K562 (cell line): ENCODE results near the gene MRPL30. TPM values are rescaled to one million over a fixed set of nuclear protein-coding genes. Genes with fewer than 3 reads are reported as not detected.

Experiments
- ATAC-seq: fragments of 200-7000 bp; cut with Tn5 transposase; 3 replicates; pipeline ENCODE4 v1.9.1; 2020; ENCODE audit warnings: moderate library complexity
- BruUV-seq: library from RNA; stranded (reverse); fragments of 400-500 nt; replicated peaks from 2 replicates; lab custom pipeline; 2021; lab: Mats Ljungman, UMichigan
- CTCF ChIA-PET: fragments of 300-600 bp; formaldehyde crosslinking; extraction: SDS; loops from one replicate; lab custom pipeline; 2021; ENCODE audit warnings: low intra/inter-chr PET ratio; lab: Yijun Ruan, JAX
- POLR2A ChIA-PET: fragments of 300-600, 350-650 bp; sonication (Branson Sonifier 250); formaldehyde crosslinking; extraction: SDS; loops from one replicate; lab custom pipeline; 2021; ENCODE audit warnings: antibody characterized with exemption, inconsistent platforms; lab: Yijun Ruan, JAX
- DNase-seq, 4 experiments: peaks; one replicate each; pipeline versions ENCODE4 v3.0.0 to v3.0.0-alpha.2; 2011 to 2018; ENCODE audit warnings: low spot score in 3 of 4, mixed read lengths in 3 of 4; ENCODE audit errors: extremely low read depth in 1 of 4
- FAIRE-seq: peaks from 2 replicates; lab custom pipeline; 2011; peaks lifted over from hg19 to GRCh38; lab: Jason Lieb, UNC
- H2AFZ ChIP-seq: 2 replicates; pipeline ENCODE4 v1.6.0; 2011; ENCODE audit warnings: low read depth, low read length, control low read depth, inconsistent platforms
- H3K27ac ChIP-seq: fragments of 200-600 bp; 3 replicates; pipeline ENCODE4 v1.8.0; 2011; ENCODE audit warnings: low read depth, mild to moderate bottlenecking, control low read depth, inconsistent platforms, low read length, moderate library complexity, mixed read lengths; ENCODE audit errors: extremely low read depth
- H3K27me3 ChIP-seq, 2 experiments: fragments of 300-600 bp in 1 of 2; 2 replicates in 1 of 2; 3 replicates in 1 of 2; pipeline versions ENCODE4 v1.6.0 to v1.8.0; 2011; ENCODE audit warnings: inconsistent platforms in 2 of 2, low read length in 2 of 2, mild to moderate bottlenecking in 1 of 2, mixed read lengths in 1 of 2, moderate library complexity in 1 of 2; ENCODE audit not compliant: control insufficient read depth in 2 of 2, insufficient read depth in 2 of 2
- H3K36me3 ChIP-seq: fragments of 300-600 bp; 3 replicates; pipeline ENCODE4 v1.8.0; 2011; ENCODE audit warnings: mild to moderate bottlenecking, low read length, inconsistent platforms; ENCODE audit not compliant: control insufficient read depth, insufficient read depth
- H3K4me1 ChIP-seq, 2 experiments: fragments of 200-600 bp in 1 of 2; replicated peaks in 1 of 2; 2 replicates in 1 of 2; 3 replicates in 1 of 2; pipeline versions ENCODE4 v1.5.1 to v1.8.0; 2011; ENCODE audit warnings: inconsistent platforms in 2 of 2, low read length in 2 of 2, mild to moderate bottlenecking in 1 of 2, mixed read lengths in 1 of 2, moderate library complexity in 1 of 2; ENCODE audit not compliant: control insufficient read depth in 2 of 2, insufficient read depth in 2 of 2
- H3K4me2 ChIP-seq: 2 replicates; pipeline ENCODE4 v1.6.1; 2011; ENCODE audit warnings: low read length, control low read depth, inconsistent platforms, mixed read lengths; ENCODE audit not compliant: insufficient read depth
- H3K4me3 ChIP-seq: fragments of 200-600 bp; sonication (generic), shearing (Covaris generic); 2 replicates; pipeline ENCODE4 v1.5.1; 2016; ENCODE audit warnings: control low read depth, inconsistent platforms
- H3K79me2 ChIP-seq: fragments of 200-600 bp; 3 replicates; pipeline ENCODE4 v1.8.0; 2011; ENCODE audit warnings: low read length, inconsistent platforms; ENCODE audit not compliant: control insufficient read depth, insufficient read depth
- H3K9ac ChIP-seq, 2 experiments: 2 replicates each; pipeline versions ENCODE4 v1.6.0 to v1.6.1; 2011; ENCODE audit warnings: low read depth in 2 of 2, low read length in 2 of 2, control low read depth in 1 of 2, inconsistent platforms in 1 of 2, mild to moderate bottlenecking in 1 of 2, mixed read lengths in 1 of 2; ENCODE audit not compliant: insufficient read depth in 1 of 2
- H3K9me1 ChIP-seq: one replicate; pipeline ENCODE4 v1.6.0; 2011; ENCODE audit warnings: inconsistent platforms, mild to moderate bottlenecking, low read length, moderate library complexity; ENCODE audit not compliant: control insufficient read depth, insufficient read depth
- H3K9me3 ChIP-seq: replicated peaks from 2 replicates; pipeline ENCODE4 v1.5.1; 2011; ENCODE audit warnings: low read depth, low read length, inconsistent platforms; ENCODE audit not compliant: control insufficient read depth, insufficient read depth
- H4K20me1 ChIP-seq: replicated peaks from 2 replicates; pipeline ENCODE4 v1.6.1; 2011; ENCODE audit warnings: low read length, inconsistent platforms, mixed read lengths; ENCODE audit not compliant: control insufficient read depth, insufficient read depth
- DMBX1 ChIP-seq: fragments of 250-450 bp; sonication (Bioruptor Pico); IDR thresholded peaks from 2 replicates; pipeline ENCODE4 v1.8.0; 2022; ENCODE audit warnings: inconsistent platforms, mild to moderate bottlenecking, moderate library complexity, borderline replicate concordance
- HMGN3 ChIP-seq: IDR thresholded peaks from 2 replicates; pipeline ENCODE4 v1.6.1; 2011; ENCODE audit warnings: borderline replicate concordance, low read depth, mild to moderate bottlenecking, mixed read lengths, low read length; ENCODE audit not compliant: insufficient read length; ENCODE audit errors: extremely low read depth
- JUNB ChIP-seq: fragments of 450-650 bp; formaldehyde crosslinking; conservative IDR thresholded peaks from 2 replicates; pipeline ENCODE4 v1.4.0; 2020; ENCODE audit warnings: mild to moderate bottlenecking
- LEF1 ChIP-seq: fragments of 450-650 bp; IDR thresholded peaks from 2 replicates; pipeline ENCODE4 v1.6.1; 2016; ENCODE audit warnings: mild to moderate bottlenecking
- MCM3 ChIP-seq: fragments of 450-650 bp; IDR thresholded peaks from 2 replicates; pipeline ENCODE4 v1.6.1; 2016
- PCBP2 ChIP-seq: fragments of 200-400 bp; formaldehyde crosslinking; IDR thresholded peaks from 2 replicates; pipeline ENCODE4 v1.6.1; 2018; ENCODE audit warnings: low read length, low read depth, mild to moderate bottlenecking, moderate library complexity; ENCODE audit not compliant: poor library complexity, severe bottlenecking
- ZNF121 ChIP-seq: sonication (generic); formaldehyde crosslinking; conservative IDR thresholded peaks from 2 replicates; pipeline ENCODE4 v1.8.0; 2022; ENCODE audit warnings: missing genetic modification reagents
- WGBS: fragments of 100-300 bp; shearing (Covaris generic); methylation state at CpG from one replicate; pipeline ENCODE4 v1.1.6; 2016; ENCODE audit warnings: low coverage, mixed read lengths; ENCODE audit not compliant: insufficient coverage; ENCODE audit errors: missing lambda C conversion rate; 5-methylcytosine and 5-hydroxymethylcytosine counted together
- in situ Hi-C: fragments of 300-500 bp; cut with MboI; formaldehyde crosslinking; loops from 4 replicates; pipeline ENCODE4 v1.15.0; 2018; ENCODE audit warnings: inconsistent platforms, mixed read lengths
- intact Hi-C: fragments of 100-400 bp; cut with micrococcal nuclease; formaldehyde crosslinking; loops from 2 replicates; pipeline ENCODE4 v1.14.2; 2022
- polyA plus RNA-seq, 8 experiments: library from polyadenylated mRNA; depleted of rRNA in 4 of 8; stranded (reverse) in 5 of 8; unstranded in 3 of 8; fragments of >200 nt; fragmentation: Nextera tagmentation in 2 of 8; fragmentation: Illumina TruSeq in 1 of 8; extraction: Ambion mirVana in 2 of 8; extraction: Trizol in 1 of 8; gene quantifications; 2 replicates each; pipeline versions ENCODE4 v1.2.1 to v1.2.3, GENCODE V29; 2011 to 2014; ENCODE audit warnings: inconsistent platforms in 1 of 8, missing spikeins in 1 of 8
- total RNA-seq, 7 experiments: library from RNA; depleted of rRNA in 6 of 7; stranded (reverse); fragments of >200 nt in 6 of 7; fragmentation: Illumina TruSeq in 2 of 7; extraction: Trizol in 2 of 7; gene quantifications; 2 replicates each; pipeline versions ENCODE4 v1.2.1 to v1.2.3, GENCODE V29; 2011 to 2021; ENCODE audit warnings: low replicate concordance in 1 of 7

Gene MRPL30
- total and polyA plus RNA-seq, 9 of the 15 experiments (the other 6 are each of a cell fraction or from before 2014, with no cell fraction given) = 63.3 to 130 (median 87.0) TPM

GRCh38 chr2:99159594-99159993 lies 21.4 kb upstream of the MRPL30 start:
- H3K27me3 ChIP-seq = no peaks in the 10 kb centered on the region
- H4K20me1 ChIP-seq = no peaks in the 10 kb centered on the region
- H3K4me3 ChIP-seq = no peak overlapping the region
- peaks cover 26% of the 10 kb centered on the region for H3K36me3 ChIP-seq
- no peak overlapping the region for H3K9ac ChIP-seq
- in situ Hi-C loops = no loop called here
- ATAC-seq = no peak
- H2AFZ ChIP-seq = no peak overlapping the region
- no peak for DNase-seq
- no peaks in the 10 kb centered on the region for H3K9me3 ChIP-seq
- H3K4me2 ChIP-seq = no peak overlapping the region
- TF ChIP-seq JUNB (CRISPR knock-in tag) (no peak), HMGN3 (no peak), PCBP2 (no peak), DMBX1 (CRISPR knock-in tag) (no peak), LEF1 (no peak), MCM3 (no peak), ZNF121 (CRISPR knock-in tag) (no peak)
- TF ChIP-seq, all 486 proteins: peak for 0
- FAIRE-seq = no peak
- CTCF ChIA-PET = no interaction called here
- POLR2A ChIA-PET = no interaction called here
- BruUV-seq = no TSS peak
- H3K4me1 ChIP-seq = peaks cover 4 to 6% of the 10 kb centered on the region in 2 experiments; a peak in 3 of 5 replicates
- no peaks in the 10 kb centered on the region for H3K9me1 ChIP-seq
- intact Hi-C loops = no loop called here
- H3K79me2 ChIP-seq = peaks cover 14% of the 10 kb centered on the region
- WGBS = 54% methylated on average over 4 of the region's 4 CpGs
- H3K27ac ChIP-seq = no peak overlapping the region
